HG02610 (cell line): ENCODE data around the gene AK2.
"Not testable (repeated sequence)": the region's sequence is repeated elsewhere in the genome, so short reads cannot be mapped to it uniquely, and the experiment has no call there.

Experiments used
- ATAC-seq: cut with Tn5 transposase; IDR thresholded peaks from one replicate; pipeline ENCODE4 v1.9.1; 2021; ENCODE audit warnings: mild to moderate bottlenecking, moderate library complexity; ENCODE audit not compliant: unreplicated experiment

The AK2 gene

GRCh38 chr1:33001282-33001681 lies 35.4 kb downstream of the AK2 start:
- ATAC-seq, result no peak

GRCh38 chr1:33000427-33001026 lies 36.2 kb downstream of the AK2 start:
- ATAC-seq, result no peak

GRCh38 chr1:32998997-32999396 lies 37.7 kb downstream of the AK2 start:
- ATAC-seq, result no peak

GRCh38 chr1:32998064-32998463 lies 38.6 kb downstream of the AK2 start:
- ATAC-seq, result no peak

GRCh38 chr1:32997381-32997891 lies 39.2 kb downstream of the AK2 start:
- ATAC-seq, result no peak

GRCh38 chr1:32993324-32993636 lies 43.4 kb downstream of the AK2 start:
- not testable (repeated sequence) for ATAC-seq

GRCh38 chr1:32992489-32993323 lies 44.0 kb downstream of the AK2 start:
- peak; percentile 81 for ATAC-seq

GRCh38 chr1:32991819-32992488 lies 44.7 kb downstream of the AK2 start:
- no peak for ATAC-seq

- no peak for ATAC-seq
Observed at GRCh38 chr1:32991386-32991785, 45.3 kb downstream of the AK2 start.

GRCh38 chr1:32990887-32991286 lies 45.8 kb downstream of the AK2 start:
- ATAC-seq, result no peak

- ATAC-seq, result no peak
Observed at GRCh38 chr1:32989160-32990050, 47.3 kb downstream of the AK2 start.

- no peak for ATAC-seq
Observed at GRCh38 chr1:32988665-32989064, 48.0 kb downstream of the AK2 start.

- no peak for ATAC-seq
Observed at GRCh38 chr1:32985226-32985625, 51.5 kb downstream of the AK2 start.

- peak; percentile 23 for ATAC-seq
Observed at GRCh38 chr1:32984455-32985171, 52.1 kb downstream of the AK2 start.

- no peak for ATAC-seq
Observed at GRCh38 chr1:32984090-32984454, 52.6 kb downstream of the AK2 start.

GRCh38 chr1:32983020-32983419 lies 53.7 kb downstream of the AK2 start:
- no peak for ATAC-seq

- peak; percentile 84 for ATAC-seq
Observed at GRCh38 chr1:32981003-32981901, 55.4 kb downstream of the AK2 start.

GRCh38 chr1:32980080-32980479 lies 56.6 kb downstream of the AK2 start:
- ATAC-seq, result no peak

GRCh38 chr1:32978854-32979253 lies 57.8 kb downstream of the AK2 start:
- no peak for ATAC-seq
